Stimulated activated naive B cell treated with anti-CD40 and anti-IgM and Interleukin-4, amounts not matched to agents 10 μg/mL and 1 μg/mL and 100 μg/mL, for 72 hours (primary cell): Measurements from ENCODE around the gene RHBDF1.

Experiments used
- ATAC-seq, 2 donors: fragments of 150-1000 bp; cut with Tn5 transposase; replicated peaks; 2 replicates each; pipeline ENCODE4 v1.10.0; 2021; ENCODE audit warnings: moderate library complexity in 1 of 2
- DNase-seq: peaks from one replicate; pipeline ENCODE4 v3.0.0; 2021
- H3K27ac Mint-ChIP-seq: one replicate; pipeline ENCODE4 v1.8.0; 2022; ENCODE audit warnings: mild to moderate bottlenecking, mixed read lengths
- H3K27me3 Mint-ChIP-seq, 2 donors: one replicate each; pipeline ENCODE4 v1.8.0; 2022; ENCODE audit warnings: mixed read lengths in 2 of 2
- H3K36me3 Mint-ChIP-seq, 2 donors: one replicate each; pipeline ENCODE4 v1.8.0; 2022; ENCODE audit warnings: mixed read lengths in 2 of 2, mild to moderate bottlenecking in 1 of 2
- H3K4me1 Mint-ChIP-seq, 2 donors: one replicate each; pipeline ENCODE4 v1.8.0; 2022; ENCODE audit warnings: mixed read lengths in 2 of 2, mild to moderate bottlenecking in 1 of 2
- H3K4me3 Mint-ChIP-seq, 2 donors: one replicate each; pipeline ENCODE4 v1.8.0; 2022; ENCODE audit warnings: mild to moderate bottlenecking in 2 of 2, mixed read lengths in 2 of 2, moderate library complexity in 1 of 2
- H3K9me3 Mint-ChIP-seq, 2 donors: one replicate each; pipeline ENCODE4 v1.8.0; 2022; ENCODE audit warnings: mixed read lengths in 2 of 2, mild to moderate bottlenecking in 1 of 2

RHBDF1 gene

DNA sequence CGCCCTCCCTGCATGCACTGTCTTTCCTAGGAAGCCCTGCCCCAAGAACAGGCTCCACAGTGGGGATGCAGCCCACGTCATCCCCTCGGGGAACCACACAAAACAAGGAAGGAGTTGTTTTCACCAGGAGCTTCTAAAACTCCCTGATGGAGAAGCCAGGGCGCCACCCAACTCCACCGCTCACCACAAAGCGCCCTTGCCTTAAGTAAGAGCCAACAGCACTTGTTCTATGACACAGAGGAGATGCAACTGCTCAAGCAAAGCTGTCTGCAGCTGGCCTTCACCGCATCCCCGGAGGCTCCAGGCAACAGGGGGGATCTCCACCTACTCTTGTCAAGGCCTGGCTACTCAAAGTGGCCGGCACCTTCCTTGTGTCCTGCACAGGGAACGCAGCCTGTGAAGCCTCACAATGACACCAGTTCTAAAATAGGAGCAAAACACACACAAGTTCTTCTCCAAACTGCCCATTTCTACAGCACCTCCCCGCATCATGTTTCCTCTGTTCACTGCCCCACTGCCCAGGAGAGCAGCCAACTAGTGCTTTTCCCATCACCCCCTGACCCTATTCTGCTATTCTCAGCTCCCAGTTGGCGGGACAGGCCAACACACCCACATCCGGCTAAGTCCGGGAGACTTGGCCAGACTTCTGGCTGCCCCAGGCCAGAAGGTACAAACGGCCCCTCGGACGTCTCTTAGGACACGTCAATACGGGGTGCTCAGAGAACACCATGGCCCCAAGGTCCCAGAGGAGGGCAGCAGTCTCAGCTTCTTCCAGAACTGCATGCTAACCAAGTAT, 29.8 kb upstream of the RHBDF1 start:
- Mint-ChIP-seq H3K4me1 (peaks cover 7 to 8% of the 10 kb centered on the region in 2 donors), H3K9me3 (no peaks in the 10 kb centered on the region), H3K4me3 (no peak overlapping the region), H3K36me3 (peaks cover 39 to 60% of the 10 kb centered on the region in 2 donors), H3K27me3 (no peaks in the 10 kb centered on the region), H3K27ac (no peak overlapping the region)
- ATAC-seq: no peak
- no peak for DNase-seq

- no peak for DNase-seq
Measured at GRCh38 chr16:101586-101985, 29.2 kb upstream of the RHBDF1 start.

DNA sequence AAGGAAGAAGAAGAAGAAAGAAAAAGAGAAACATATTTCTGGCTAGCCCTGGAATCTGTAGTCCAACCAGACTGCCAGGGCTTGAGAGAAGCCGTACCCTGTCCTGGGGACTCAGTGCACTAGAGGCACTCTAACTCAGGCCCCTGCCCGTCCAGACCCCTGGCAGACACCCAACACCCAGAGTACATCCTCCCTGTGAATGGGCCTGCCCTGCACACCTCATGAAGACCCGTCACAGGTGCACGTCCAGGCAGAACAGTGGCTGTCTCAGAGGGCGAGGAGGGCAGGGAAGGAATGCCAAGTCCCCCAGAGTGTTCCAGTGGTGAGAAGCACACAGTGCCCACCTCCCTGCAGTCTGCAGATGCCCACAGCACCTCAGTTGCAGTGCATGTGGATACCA, 28.6 kb upstream of the RHBDF1 start:
- DNase-seq: no peak
- H3K9me3 Mint-ChIP-seq: no peaks in the 10 kb centered on the region
- H3K27me3 Mint-ChIP-seq: no peaks in the 10 kb centered on the region
- ATAC-seq: no peak
- no peak overlapping the region for H3K27ac Mint-ChIP-seq
- peaks cover 35 to 58% of the 10 kb centered on the region in 2 donors for H3K36me3 Mint-ChIP-seq
- peaks cover 11 to 13% of the 10 kb centered on the region in 2 donors for H3K4me1 Mint-ChIP-seq
- no peak overlapping the region for H3K4me3 Mint-ChIP-seq

More at GRCh38 chr16:101586-101985, 29.2 kb upstream of the RHBDF1 start:
- no peaks in the 10 kb centered on the region for H3K9me3 Mint-ChIP-seq
- H3K36me3 Mint-ChIP-seq: peaks cover 36 to 59% of the 10 kb centered on the region in 2 donors
- H3K27ac Mint-ChIP-seq: no peak overlapping the region
- no peak overlapping the region for H3K4me3 Mint-ChIP-seq
- no peak for ATAC-seq
- peaks cover 11 to 13% of the 10 kb centered on the region in 2 donors for H3K4me1 Mint-ChIP-seq
- no peaks in the 10 kb centered on the region for H3K27me3 Mint-ChIP-seq

DNA sequence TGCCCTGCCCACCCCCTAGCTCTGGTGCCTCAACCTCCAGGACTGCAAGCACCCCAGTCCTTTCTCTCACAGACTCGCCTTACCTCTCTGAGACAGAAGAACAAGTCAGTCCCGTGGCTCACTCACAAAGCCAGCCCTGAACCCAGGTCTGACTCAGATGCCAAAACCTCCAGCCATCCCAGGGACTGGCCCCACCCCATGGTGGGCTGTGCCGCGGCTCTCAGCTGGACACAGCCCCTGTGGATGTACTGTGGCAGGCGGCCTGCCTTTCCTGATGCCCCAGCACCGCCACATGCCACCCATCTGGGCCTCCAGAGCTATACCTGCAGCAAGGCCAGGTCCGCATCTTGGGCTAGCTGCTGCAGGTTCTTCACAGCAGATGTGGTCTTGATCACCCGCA, 25.4 kb upstream of the RHBDF1 start:
- DNase-seq (no peak), ATAC-seq (no peak)
- Mint-ChIP-seq H3K9me3 (no peaks in the 10 kb centered on the region), H3K36me3 (peaks cover 35 to 53% of the 10 kb centered on the region in 2 donors), H3K4me3 (no peak overlapping the region), H3K27ac (no peak overlapping the region), H3K27me3 (no peaks in the 10 kb centered on the region), H3K4me1 (peaks cover 11 to 13% of the 10 kb centered on the region in 2 donors)

DNA sequence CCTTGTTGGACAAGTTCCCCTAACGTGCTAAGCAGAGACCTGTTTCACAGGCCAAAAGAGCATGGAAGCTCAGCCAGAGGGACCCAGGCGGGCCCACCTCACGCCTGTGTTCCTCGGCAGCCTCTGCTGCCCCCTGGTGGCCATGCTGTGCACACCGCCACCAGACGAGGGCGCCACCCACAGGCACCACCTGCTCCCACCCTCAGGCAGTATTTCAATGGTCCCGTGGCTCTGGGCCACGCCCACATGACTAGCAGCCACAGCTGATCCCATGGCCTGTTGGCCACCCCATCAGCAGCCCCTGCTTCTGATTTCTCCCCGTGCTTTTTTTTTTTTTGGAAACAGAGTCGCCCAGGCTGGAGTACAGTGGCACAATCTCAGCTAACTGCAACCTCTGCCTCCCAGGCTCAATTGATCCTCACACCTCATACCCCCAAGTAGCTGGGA, 24.5 kb upstream of the RHBDF1 start:
- H3K4me1 Mint-ChIP-seq: peaks cover 11 to 18% of the 10 kb centered on the region in 2 donors
- ATAC-seq: peak; percentile 95 to 96
- no peak overlapping the region for H3K4me3 Mint-ChIP-seq
- DNase-seq: peak; percentile 86
- H3K27ac Mint-ChIP-seq: no peak overlapping the region
- no peaks in the 10 kb centered on the region for H3K27me3 Mint-ChIP-seq
- no peaks in the 10 kb centered on the region for H3K9me3 Mint-ChIP-seq
- peaks cover 34 to 50% of the 10 kb centered on the region in 2 donors for H3K36me3 Mint-ChIP-seq

GRCh38 chr16:94918-95265, 22.5 kb upstream of the RHBDF1 start:
- peaks cover 39 to 45% of the 10 kb centered on the region in 2 donors for H3K36me3 Mint-ChIP-seq
- no peaks in the 10 kb centered on the region for H3K27me3 Mint-ChIP-seq
- peaks cover 14 to 26% of the 10 kb centered on the region in 2 donors for H3K4me1 Mint-ChIP-seq
- DNase-seq: no peak
- H3K27ac Mint-ChIP-seq: no peak overlapping the region
- H3K9me3 Mint-ChIP-seq: no peaks in the 10 kb centered on the region
- ATAC-seq: no peak
- H3K4me3 Mint-ChIP-seq: no peak overlapping the region

DNA sequence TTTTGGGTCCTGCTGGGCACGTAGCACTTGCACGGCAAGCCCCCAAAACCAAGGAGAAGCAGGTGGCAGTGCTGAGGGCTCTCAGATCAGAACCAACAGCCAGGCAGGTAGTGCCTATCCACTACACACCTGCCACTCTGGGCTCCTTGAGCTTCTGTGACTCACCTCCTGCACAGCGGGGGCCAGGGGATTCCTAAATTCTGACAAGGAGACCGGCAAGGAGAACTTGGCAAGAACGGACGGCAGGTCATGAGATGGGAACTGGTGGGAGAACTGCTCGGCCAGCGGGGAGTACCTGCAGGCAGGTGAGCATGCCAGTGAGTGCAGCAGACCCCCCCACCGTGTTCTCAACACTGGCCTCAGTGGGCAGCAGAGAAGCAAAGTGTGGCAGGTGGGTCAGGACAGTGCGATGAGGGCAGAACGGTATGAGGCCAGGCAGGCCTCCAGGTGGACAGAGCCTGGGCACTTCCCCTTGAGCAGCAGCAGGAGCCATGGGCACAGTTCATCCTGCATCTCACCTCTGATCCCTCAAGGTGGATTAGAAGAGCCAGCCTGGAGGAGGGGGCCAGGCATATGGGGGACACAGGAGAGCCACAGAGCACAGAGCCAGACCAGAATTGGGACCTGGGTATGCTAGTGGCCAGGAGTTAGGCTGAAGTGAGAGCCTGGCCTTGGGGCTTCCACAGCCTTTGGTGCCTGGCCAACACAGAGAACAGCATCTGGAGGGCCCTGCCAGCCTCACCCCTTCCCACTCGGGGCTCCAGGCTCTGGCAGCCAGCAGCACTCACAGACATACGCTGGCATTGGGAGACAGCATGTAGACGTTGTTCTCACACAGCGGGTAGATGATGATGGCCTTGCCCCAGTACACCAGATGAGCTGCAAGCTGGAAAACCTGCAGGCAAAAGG, 20.3 kb upstream of the RHBDF1 start:
- Mint-ChIP-seq H3K27me3 (no peaks in the 10 kb centered on the region), H3K4me1 (peaks cover 11 to 23% of the 10 kb centered on the region in 2 donors), H3K4me3 (no peak overlapping the region), H3K27ac (peak overlapping the region; percentile 51), H3K36me3 (peaks cover 32 to 38% of the 10 kb centered on the region in 2 donors), H3K9me3 (no peaks in the 10 kb centered on the region)
- DNase-seq (no peak), ATAC-seq (no peak)

GRCh38 chr16:91484-91883, 19.1 kb upstream of the RHBDF1 start:
- Mint-ChIP-seq H3K27ac (no peak overlapping the region), H3K4me3 (no peak overlapping the region), H3K36me3 (peaks cover 37 to 40% of the 10 kb centered on the region in 2 donors), H3K27me3 (no peaks in the 10 kb centered on the region), H3K4me1 (peaks cover 3 to 13% of the 10 kb centered on the region in 2 donors), H3K9me3 (no peaks in the 10 kb centered on the region)
- DNase-seq (no peak), ATAC-seq (no peak)

GRCh38 chr16:89391-90302, 17.2 kb upstream of the RHBDF1 start:
- H3K4me1 Mint-ChIP-seq: peaks cover 17 to 31% of the 10 kb centered on the region in 2 donors
- DNase-seq (no peak), ATAC-seq (no peak)
- no peaks in the 10 kb centered on the region for H3K27me3 Mint-ChIP-seq
- H3K27ac Mint-ChIP-seq: peak overlapping the region; percentile 82
- no peaks in the 10 kb centered on the region for H3K9me3 Mint-ChIP-seq
- peaks cover 43 to 45% of the 10 kb centered on the region in 2 donors for H3K36me3 Mint-ChIP-seq
- no peak overlapping the region for H3K4me3 Mint-ChIP-seq

GRCh38 chr16:88613-89012, 16.2 kb upstream of the RHBDF1 start:
- no peak overlapping the region for H3K27ac Mint-ChIP-seq
- peaks cover 49 to 51% of the 10 kb centered on the region in 2 donors for H3K36me3 Mint-ChIP-seq
- ATAC-seq (no peak), DNase-seq (no peak)
- peaks cover 26 to 42% of the 10 kb centered on the region in 2 donors for H3K4me1 Mint-ChIP-seq
- no peaks in the 10 kb centered on the region for H3K9me3 Mint-ChIP-seq
- no peaks in the 10 kb centered on the region for H3K27me3 Mint-ChIP-seq
- no peak overlapping the region for H3K4me3 Mint-ChIP-seq

GRCh38 chr16:86483-86952, 14.1 kb upstream of the RHBDF1 start:
- Mint-ChIP-seq H3K36me3 (peaks cover 55% of the 10 kb centered on the region in 2 donors), H3K9me3 (no peaks in the 10 kb centered on the region), H3K4me3 (peak overlapping the region in 1 of 2 donors; percentile 19), H3K27ac (peak overlapping the region; percentile 88), H3K4me1 (peaks cover 38 to 52% of the 10 kb centered on the region in 2 donors), H3K27me3 (no peaks in the 10 kb centered on the region)
- DNase-seq: no peak
- no peak for ATAC-seq

- H3K4me1 Mint-ChIP-seq: peaks cover 41 to 56% of the 10 kb centered on the region in 2 donors
- peaks cover 58% of the 10 kb centered on the region in 2 donors for H3K36me3 Mint-ChIP-seq
- ATAC-seq (no peak), DNase-seq (no peak)
- peak overlapping the region; percentile 88 for H3K27ac Mint-ChIP-seq
- no peaks in the 10 kb centered on the region for H3K27me3 Mint-ChIP-seq
- peak overlapping the region in 1 of 2 donors; percentile 19 for H3K4me3 Mint-ChIP-seq
- no peaks in the 10 kb centered on the region for H3K9me3 Mint-ChIP-seq
Measured at GRCh38 chr16:85865-86264, 13.4 kb upstream of the RHBDF1 start.

DNA sequence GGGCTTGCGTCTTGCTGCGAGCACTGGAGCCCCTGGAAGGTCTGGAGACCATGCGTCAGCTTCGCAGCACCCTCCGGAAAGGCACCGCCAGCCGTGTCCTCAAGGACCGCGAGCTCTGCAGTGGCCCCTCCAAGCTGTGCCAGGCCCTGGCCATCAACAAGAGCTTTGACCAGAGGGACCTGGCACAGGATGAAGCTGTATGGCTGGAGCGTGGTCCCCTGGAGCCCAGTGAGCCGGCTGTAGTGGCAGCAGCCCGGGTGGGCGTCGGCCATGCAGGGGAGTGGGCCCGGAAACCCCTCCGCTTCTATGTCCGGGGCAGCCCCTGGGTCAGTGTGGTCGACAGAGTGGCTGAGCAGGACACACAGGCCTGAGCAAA, 13.0 kb upstream of the RHBDF1 start:
- Mint-ChIP-seq H3K4me1 (peaks cover 41 to 56% of the 10 kb centered on the region in 2 donors), H3K27me3 (no peaks in the 10 kb centered on the region), H3K4me3 (no peak overlapping the region), H3K27ac (peak overlapping the region; percentile 88), H3K36me3 (peaks cover 56 to 59% of the 10 kb centered on the region in 2 donors), H3K9me3 (no peaks in the 10 kb centered on the region)
- DNase-seq (no peak), ATAC-seq (no peak)
